NB4 (cell line): ENCODE results near the gene DUSP23.

ENCODE experiments used
- CTCF ChIP-seq: IDR thresholded peaks from one replicate; pipeline ENCODE4 v1.5.1; 2012; ENCODE audit warnings: low read depth, low read length
- MAX ChIP-seq: IDR thresholded peaks from 2 replicates; pipeline ENCODE4 v1.6.1; 2011; ENCODE audit warnings: low read depth, low read length
- MYC ChIP-seq: IDR thresholded peaks from 2 replicates; pipeline ENCODE4 v1.6.1; 2011; ENCODE audit warnings: low read depth, low read length
- POLR2A ChIP-seq: IDR thresholded peaks from 2 replicates; pipeline ENCODE4 v1.6.1; 2011; ENCODE audit warnings: mild to moderate bottlenecking; ENCODE audit not compliant: insufficient read length; ENCODE audit errors: extremely low read depth

GRCh38 chr1:159753386-159753785 is 27.4 kb upstream of the DUSP23 start:
- no peak for TF ChIP-seq CTCF
- TF ChIP-seq MAX: no peak
- no peak for TF ChIP-seq POLR2A
- no peak for TF ChIP-seq MYC
